H1 (cell line): ENCODE results near the gene EIF4E1B. TPM values are rescaled to one million over a fixed set of nuclear protein-coding genes. Genes with fewer than 3 reads are reported as not detected.

ENCODE experiments used
- CTCF ChIA-PET: fragments of 300-600 bp; sonication (Branson Sonifier 250); formaldehyde crosslinking; loops from one replicate; lab custom pipeline; 2021; ENCODE audit not compliant: partially characterized antibody; lab: Charles Lee
- POLR2A ChIA-PET: fragments of 300-600 bp; sonication (Branson Sonifier 250); formaldehyde crosslinking; loops from one replicate; lab custom pipeline; 2021; ENCODE audit warnings: inconsistent platforms; ENCODE audit not compliant: partially characterized antibody; lab: Charles Lee
- DNase-seq, 2 experiments: peaks; one replicate each; pipeline versions ENCODE4 v3.0.0 to v3.0.0-alpha.2; 2010 to 2022; ENCODE audit warnings: low spot score in 2 of 2, low read depth in 1 of 2, mixed read lengths in 1 of 2
- FAIRE-seq: peaks from 2 replicates; lab custom pipeline; 2011; peaks lifted over from hg19 to GRCh38; lab: Jason Lieb, UNC
- H2AFZ ChIP-seq: 2 replicates; pipeline ENCODE4 v1.8.1; 2012; ENCODE audit warnings: low read length, inconsistent platforms
- H2AK5ac ChIP-seq: 2 replicates; pipeline ENCODE4 v1.6.1; 2013; ENCODE audit warnings: low read depth, low read length
- H2BK120ac ChIP-seq: replicated peaks from 2 replicates; pipeline ENCODE3; 2013; ENCODE audit warnings: low read depth, low read length, inconsistent platforms
- H2BK12ac ChIP-seq: 2 replicates; pipeline ENCODE4 v1.6.1; 2013; ENCODE audit warnings: low read depth, low read length
- H2BK15ac ChIP-seq: 2 replicates; pipeline ENCODE4 v1.6.1; 2013; ENCODE audit warnings: low read length
- H2BK20ac ChIP-seq: 2 replicates; pipeline ENCODE4 v1.6.1; 2013; ENCODE audit warnings: low read length
- H2BK5ac ChIP-seq: 2 replicates; pipeline ENCODE4 v1.6.1; 2013; ENCODE audit warnings: low read depth, low read length
- H3K14ac ChIP-seq: 2 replicates; pipeline ENCODE4 v1.6.1; 2013; ENCODE audit warnings: inconsistent platforms; ENCODE audit not compliant: insufficient read length
- H3K18ac ChIP-seq: 2 replicates; pipeline ENCODE4 v1.6.1; 2013; ENCODE audit warnings: low read length; ENCODE audit errors: extremely low read depth
- H3K23ac ChIP-seq: 2 replicates; pipeline ENCODE4 v1.6.1; 2013; ENCODE audit warnings: inconsistent platforms; ENCODE audit not compliant: insufficient read length
- H3K23me2 ChIP-seq: 2 replicates; pipeline ENCODE4 v1.6.1; 2013; ENCODE audit warnings: low read depth, low read length
- H3K27ac ChIP-seq: 2 replicates; pipeline ENCODE4 v1.6.1; 2011; ENCODE audit warnings: low read depth, low read length, inconsistent platforms
- H3K27me3 ChIP-seq, 4 experiments: replicated peaks in 1 of 4; 1 replicate in 1 of 4; 2 replicates in 3 of 4; pipeline versions ENCODE4 v1.6.1 to v1.8.1; 2011 to 2013; ENCODE audit warnings: low read length in 3 of 4, mild to moderate bottlenecking in 3 of 4, inconsistent platforms in 2 of 4, mixed read lengths in 2 of 4, moderate library complexity in 1 of 4; ENCODE audit not compliant: control insufficient read depth in 3 of 4, insufficient read depth in 3 of 4; ENCODE audit errors: extremely low read depth in 1 of 4
- H3K36me3 ChIP-seq, 4 experiments: 2 replicates each; pipeline versions ENCODE4 v1.6.1 to v1.8.1; 2011 to 2013; ENCODE audit warnings: mild to moderate bottlenecking in 4 of 4, low read length in 3 of 4, moderate library complexity in 2 of 4, control low read depth in 1 of 4, inconsistent platforms in 1 of 4; ENCODE audit not compliant: insufficient read depth in 4 of 4, control insufficient read depth in 2 of 4
- H3K4ac ChIP-seq: replicated peaks from 2 replicates; pipeline ENCODE3; 2013; ENCODE audit warnings: low read length, low read depth, mixed read lengths, inconsistent platforms; ENCODE audit not compliant: insufficient read length
- H3K4me1 ChIP-seq, 4 experiments: replicated peaks in 1 of 4; 1 replicate in 1 of 4; 2 replicates in 3 of 4; pipeline versions ENCODE4 v1.6.1 to v1.8.1; 2011 to 2013; ENCODE audit warnings: low read length in 3 of 4, inconsistent platforms in 2 of 4, mixed read lengths in 1 of 4; ENCODE audit not compliant: insufficient read depth in 4 of 4, control insufficient read depth in 3 of 4
- H3K4me2 ChIP-seq, 2 experiments: 2 replicates each; pipeline versions ENCODE4 v1.6.1 to v1.8.1; 2011 to 2013; ENCODE audit warnings: low read depth in 2 of 2, low read length in 2 of 2, control low read depth in 1 of 2, inconsistent platforms in 1 of 2, mild to moderate bottlenecking in 1 of 2; ENCODE audit not compliant: insufficient read depth in 1 of 2
- H3K4me3 ChIP-seq, 4 experiments: fragments of 200-600, 300-600 bp in 1 of 4; sonication (generic), shearing (Covaris generic), sonication (Bioruptor Twin) in 1 of 4; 2 replicates each; pipeline versions ENCODE4 v1.5.1 to v1.8.1; 2011 to 2016; ENCODE audit warnings: low read length in 4 of 4, low read depth in 3 of 4, control low read depth in 2 of 4, inconsistent platforms in 2 of 4, mild to moderate bottlenecking in 2 of 4, mixed read lengths in 1 of 4, moderate library complexity in 1 of 4; ENCODE audit not compliant: insufficient read depth in 2 of 4; ENCODE audit errors: extremely low read depth in 1 of 4
- H3K56ac ChIP-seq: replicated peaks from 2 replicates; pipeline ENCODE3; 2013; ENCODE audit warnings: low read depth, mild to moderate bottlenecking, mixed read lengths, low read length, inconsistent platforms; ENCODE audit not compliant: insufficient read length
- H3K79me1 ChIP-seq: 2 replicates; pipeline ENCODE4 v1.6.1; 2013; ENCODE audit warnings: low read depth, low read length, control low read depth
- H3K79me2 ChIP-seq, 2 experiments: 2 replicates each; pipeline versions ENCODE4 v1.6.1 to v1.8.1; 2012 to 2013; ENCODE audit warnings: low read length in 2 of 2, mild to moderate bottlenecking in 2 of 2, inconsistent platforms in 1 of 2; ENCODE audit not compliant: insufficient read depth in 2 of 2, control insufficient read depth in 1 of 2
- H3K9ac ChIP-seq, 4 experiments: replicated peaks in 1 of 4; 1 replicate in 1 of 4; 2 replicates in 3 of 4; pipeline versions ENCODE4 v1.6.1 to v1.8.1; 2011 to 2013; ENCODE audit warnings: low read depth in 3 of 4, low read length in 3 of 4, control low read depth in 2 of 4, mild to moderate bottlenecking in 2 of 4, moderate library complexity in 2 of 4, inconsistent platforms in 1 of 4; ENCODE audit errors: extremely low read depth in 1 of 4
- H3K9me3 ChIP-seq, 2 experiments: 2 replicates each; pipeline versions ENCODE4 v1.6.1 to v1.8.1; 2012 to 2013; ENCODE audit warnings: mild to moderate bottlenecking in 2 of 2, moderate library complexity in 2 of 2, control low read depth in 1 of 2, inconsistent platforms in 1 of 2, low read depth in 1 of 2, low read length in 1 of 2, mixed read lengths in 1 of 2; ENCODE audit not compliant: insufficient read depth in 2 of 2
- H4K20me1 ChIP-seq, 2 experiments: replicated peaks in 1 of 2; 2 replicates each; pipeline versions ENCODE3 to v1.8.1; 2011 to 2013; ENCODE audit warnings: inconsistent platforms in 2 of 2, low read length in 2 of 2, mild to moderate bottlenecking in 1 of 2; ENCODE audit not compliant: insufficient read depth in 2 of 2, control insufficient read depth in 1 of 2
- H4K5ac ChIP-seq: 2 replicates; pipeline ENCODE4 v1.6.1; 2013; ENCODE audit warnings: low read length, low read depth, mixed read lengths, inconsistent platforms; ENCODE audit not compliant: insufficient read length
- H4K8ac ChIP-seq: 2 replicates; pipeline ENCODE4 v1.8.0; 2013; ENCODE audit warnings: mild to moderate bottlenecking, moderate library complexity, low read length, inconsistent platforms; ENCODE audit not compliant: insufficient read depth; ENCODE audit errors: extremely low read depth
- H4K91ac ChIP-seq: replicated peaks from 2 replicates; pipeline ENCODE3; 2013; ENCODE audit warnings: low read length, mixed read lengths, inconsistent platforms; ENCODE audit not compliant: insufficient read length
- EZH2 ChIP-seq: fragments of 200-600 bp; sonication (generic); IDR thresholded peaks from 2 replicates; pipeline ENCODE4 v1.7.1; 2012; ENCODE audit warnings: low read depth, mild to moderate bottlenecking, moderate library complexity, low read length, inconsistent platforms; ENCODE audit not compliant: severe bottlenecking
- PHF8 ChIP-seq: fragments of 200-600 bp; sonication (generic); conservative IDR thresholded peaks from 2 replicates; pipeline ENCODE4 v1.7.1; 2012; ENCODE audit warnings: low read depth, mild to moderate bottlenecking, inconsistent platforms, low read length, moderate library complexity
- POLR2A ChIP-seq, 2 experiments: IDR thresholded peaks; 1 replicate in 1 of 2; 2 replicates in 1 of 2; pipeline ENCODE4 v1.6.1; 2011; ENCODE audit warnings: low read depth in 2 of 2, low read length in 2 of 2, mild to moderate bottlenecking in 2 of 2; ENCODE audit errors: control extremely low read depth in 1 of 2
- whole genome bisulfite sequencing, 2 experiments: shearing (Covaris generic) in 1 of 2; methylation state at CpG; one replicate each; pipeline versions ENCODE4 v1.1.6 to v1.1.7; 2013 to 2015; ENCODE audit warnings: low lambda C conversion rate in 2 of 2, mixed read lengths in 2 of 2, inconsistent platforms in 1 of 2, low coverage in 1 of 2, missing lambda C conversion rate in 1 of 2; ENCODE audit not compliant: insufficient replicate concordance in 2 of 2, insufficient coverage in 1 of 2, insufficient read length in 1 of 2; ENCODE audit errors: extremely low coverage in 1 of 2, missing lambda C conversion rate in 1 of 2; 5-methylcytosine and 5-hydroxymethylcytosine counted together
- polyA plus RNA-seq, 7 experiments: library from polyadenylated mRNA; depleted of rRNA in 3 of 7; stranded (reverse) in 5 of 7; unstranded in 2 of 7; fragments of >200 nt in 5 of 7; fragments of 200-250 nt in 2 of 7; gene quantifications; 1 replicate in 5 of 7; 2 replicates in 1 of 7; 4 replicates in 1 of 7; pipeline versions ENCODE4 v1.2.1 to v1.2.3, GENCODE V29; 2011 to 2013; ENCODE audit warnings: missing spikeins in 2 of 7, mixed read lengths in 2 of 7
- total RNA-seq: library from RNA; stranded (reverse); fragmentation: NEBNext Ultra II Directional; extraction: Animal tissue kit (Norgen Biotek cat#: 25700); gene quantifications from 2 replicates; pipeline ENCODE4 v1.2.1, GENCODE V29; 2021
- TF ChIP-seq, protein P1 (sequence below): IDR thresholded peaks from 2 replicates; pipeline ENCODE4 v1.6.1; 2012; ENCODE audit warnings: inconsistent platforms

EIF4E1B gene
- total and polyA plus RNA-seq, 2 of the 8 experiments (the other 6 are each of a cell fraction or from before 2014, with no cell fraction given) = 0.97 to 1.3 TPM

DNA sequence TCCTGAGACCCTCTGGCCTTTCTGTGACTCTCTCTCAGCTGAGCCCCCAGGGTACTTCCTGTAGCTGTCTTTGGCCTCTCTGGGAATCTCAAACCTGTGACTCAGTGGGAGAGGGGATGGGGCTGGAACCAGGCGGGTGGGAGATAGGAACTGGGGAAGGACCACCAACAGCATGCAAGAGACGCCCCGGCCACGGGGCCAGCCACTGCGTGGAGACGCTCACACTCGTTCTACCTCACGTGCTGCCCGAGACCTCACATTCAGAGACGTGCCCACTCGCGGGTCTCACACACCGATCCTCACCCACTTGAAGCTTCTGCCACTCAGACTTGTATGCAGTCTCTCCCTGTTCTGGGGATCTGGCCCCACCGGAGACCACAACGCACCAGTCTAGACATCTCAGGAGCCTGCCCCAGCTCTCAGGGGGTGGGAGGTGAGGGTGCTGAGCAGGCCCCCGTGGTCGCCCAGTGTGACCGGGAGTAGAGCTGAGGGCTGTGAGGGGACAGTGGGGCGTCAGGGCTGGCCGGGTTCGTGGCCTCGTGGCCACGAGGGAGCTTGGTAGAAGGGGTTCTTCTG is 34.3 kb upstream of the EIF4E1B start:
- Histone ChIP-seq H3K36me3 (peaks cover 0 to 4% (median 0%) of the 10 kb centered on the region in 4 experiments; a peak in 2 of 8 replicates), H4K20me1 (peaks cover 0 to 7% of the 10 kb centered on the region in 2 experiments), H3K4me1 (0 out of 7 replicates have a peak, but pooled peaks cover 0 to 2% (median 0%) of the 10 kb centered on the region in 4 experiments), H3K9ac (no peak overlapping the region), H3K23me2 (peaks cover 14% of the 10 kb centered on the region; the same call in 1 of the 2 replicates), H3K18ac (no peak overlapping the region), H4K91ac (no peak overlapping the region), H3K4me3 (peak overlapping the region in 1 of 4 experiments; percentile 55; a peak in 2 of 8 replicates), H2BK120ac (no peak overlapping the region), H3K23ac (no peak overlapping the region), H3K14ac (no peak overlapping the region), H3K79me1 (no peaks in the 10 kb centered on the region), H3K56ac (no peak overlapping the region), H3K4me2 (peak overlapping the region; percentile 69 to 83; a peak in 3 of 4 replicates), H2AK5ac (no peak overlapping the region), H2BK12ac (no peak overlapping the region), H3K9me3 (peaks cover 4 to 9% of the 10 kb centered on the region in 2 experiments; a peak in 2 of 4 replicates), H2BK15ac (0 out of 2 replicates have a peak overlapping the region, but pooled peaks have one; percentile 34), H2BK5ac (no peak overlapping the region), H3K79me2 (no peaks in the 10 kb centered on the region), H3K4ac (no peak overlapping the region), H4K8ac (peak overlapping the region; percentile 38; the same call in 1 of the 2 replicates), H3K27me3 (peaks cover 0 to 19% (median 7%) of the 10 kb centered on the region in 4 experiments; a peak in 4 of 7 replicates), H4K5ac (no peak overlapping the region), H3K27ac (no peak overlapping the region), H2BK20ac (no peak overlapping the region), H2AFZ (peak overlapping the region; percentile 8; the same call in 1 of the 2 replicates)
- no peak for DNase-seq
- CTCF ChIA-PET = interaction anchor here (0.5 to 5.6 kb wide), 18 partner anchors 10 to 249 kb away, joined by 3 to 37 read pairs (median 5); partner anchors contain the start of gene CDHR2
- 89% methylated on average over 23 of the region's 23 CpGs; no CpG with 5 or more reads in 1 of the 2 experiments for WGBS, 2 experiments
- TF ChIP-seq EZH2 = no peak
- TF ChIP-seq, protein P1, sequence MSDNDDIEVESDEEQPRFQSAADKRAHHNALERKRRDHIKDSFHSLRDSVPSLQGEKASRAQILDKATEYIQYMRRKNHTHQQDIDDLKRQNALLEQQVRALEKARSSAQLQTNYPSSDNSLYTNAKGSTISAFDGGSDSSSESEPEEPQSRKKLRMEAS = peak; percentile 0; the same call in 1 of the 2 replicates
- TF ChIP-seq PHF8 = no peak
- no peak for TF ChIP-seq POLR2A (IDR thresholded peaks at IDR 0.05; ENCODE audit: control extremely low read depth in 1 of 2, low read depth in 2 of 2, low read length in 2 of 2)
- FAIRE-seq = no peak
- POLR2A ChIA-PET = interaction anchor here (0.7 to 3.3 kb wide), 8 partner anchors 10 to 60 kb away, joined by 3 to 23 read pairs (median 4); partner anchors contain the start of genes EIF4E1B, RNF44 and SNCB
